GOT3 (cell line): ENCODE data around the gene PPP5C.
"Not testable (repeated sequence)": the region's sequence is repeated elsewhere in the genome, so short reads cannot be mapped to it uniquely, and the experiment has no call there.

Source experiments
- DNase-seq: peaks from one replicate; lab custom pipeline; 2025; ENCODE audit warnings: mixed read lengths; lab: John Stamatoyannopoulos, UW

The PPP5C gene

GRCh38 chr19:46429999-46430398 lies 83.1 kb downstream of the PPP5C start:
- no peak for DNase-seq

DNA sequence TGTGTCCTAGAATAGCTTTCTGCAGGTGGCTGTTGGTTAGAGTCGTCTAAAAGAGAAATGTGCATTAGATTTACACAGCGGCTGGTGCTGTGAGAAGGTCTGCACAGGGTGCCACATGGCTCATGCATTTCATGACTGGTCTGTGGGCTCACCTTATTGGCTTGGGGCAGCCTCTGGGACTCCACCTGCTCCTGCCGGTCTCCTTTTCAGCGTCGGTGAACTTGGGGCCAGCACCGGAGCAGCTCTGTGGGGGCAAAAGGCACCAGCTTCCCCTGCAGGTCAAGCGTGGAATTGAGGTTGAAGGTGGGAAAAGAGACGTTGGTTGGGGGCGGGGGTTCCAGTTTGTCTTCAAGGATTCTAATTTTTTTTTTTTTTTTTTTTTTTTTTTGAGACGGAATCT lies 84.9 kb downstream of the PPP5C start:
- no peak for DNase-seq

DNA sequence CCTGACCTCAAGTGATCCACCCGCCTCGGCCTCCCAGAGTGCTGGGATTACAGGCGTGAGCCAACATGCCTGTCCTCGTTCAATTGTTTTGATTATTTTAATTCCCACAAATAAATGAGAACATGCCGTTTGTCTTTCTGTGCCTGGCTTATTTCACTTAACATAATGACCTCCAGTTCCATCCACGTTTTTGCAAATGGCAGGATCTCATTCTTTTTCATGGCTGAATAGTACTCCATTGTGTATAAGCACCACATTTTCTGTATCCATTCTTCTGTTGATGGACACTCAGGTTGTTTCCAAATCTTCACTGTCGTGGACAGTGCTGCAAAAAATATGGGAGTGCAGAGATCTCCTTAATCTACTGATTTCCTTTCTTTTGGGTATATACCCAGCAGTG lies 86.6 kb downstream of the PPP5C start:
- DNase-seq: not testable (repeated sequence)

- DNase-seq: no peak
These were observed 88.1 kb downstream of the PPP5C start for GRCh38 chr19:46435009-46435408.

GRCh38 chr19:46435689-46436088 lies 88.8 kb downstream of the PPP5C start:
- not testable (repeated sequence) for DNase-seq
